ENCODE data around the gene DAGLA.

DAGLA gene

DNA sequence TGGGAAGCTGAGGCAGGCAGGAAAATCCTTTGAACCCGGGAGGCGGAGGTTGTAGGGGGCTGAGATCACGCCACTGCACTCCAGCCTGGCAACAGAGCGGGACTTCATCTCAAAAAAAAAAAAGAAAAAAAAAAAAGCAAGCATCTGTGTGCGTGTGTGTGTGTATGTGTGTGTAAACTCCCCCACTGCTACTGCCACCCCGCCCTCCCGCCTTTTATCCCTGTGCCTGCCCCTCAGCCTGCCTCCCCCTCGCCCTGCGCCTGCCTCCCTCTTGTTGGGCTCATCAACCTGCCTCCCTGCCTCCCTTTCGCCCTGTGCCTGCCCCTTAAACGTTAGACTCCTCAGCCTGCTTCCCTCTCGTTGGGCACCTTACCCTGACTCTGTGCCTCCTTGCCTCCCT is 94.2 kb downstream of the DAGLA start:
- H3K4me2 ChIP-seq, result no peak overlapping the region
- TF ChIP-seq CTCF (conservative IDR thresholded peaks at IDR 0.05; ENCODE audit: low read depth, low read length), result no peak
- no peak overlapping the region for H3K9ac ChIP-seq
- no peak overlapping the region for H3K4me3 ChIP-seq (IDR thresholded peaks at IDR 0.05; ENCODE audit: insufficient read depth, low read depth, low read length)
- no peak overlapping the region for H2AFZ ChIP-seq (ENCODE audit: low read depth)
- no peaks in the 10 kb centered on the region for H3K79me2 ChIP-seq (ENCODE audit: insufficient read depth, low read depth)
- H4K20me1 ChIP-seq (ENCODE audit: insufficient read depth), result no peaks in the 10 kb centered on the region
- H3K4me1 ChIP-seq (ENCODE audit: low read depth, poor library complexity, severe bottlenecking), result peaks cover 7% of the 10 kb centered on the region
- H3K36me3 ChIP-seq (ENCODE audit: insufficient read depth), result no peaks in the 10 kb centered on the region
- no peaks in the 10 kb centered on the region for H3K27me3 ChIP-seq (ENCODE audit: insufficient read depth, low read depth)
- H3K27ac ChIP-seq, result no peak overlapping the region

GRCh38 chr11:61775106-61775505 is 94.9 kb downstream of the DAGLA start:
- Histone ChIP-seq H3K27me3 (ENCODE audit: insufficient read depth, low read depth) (no peaks in the 10 kb centered on the region), H3K36me3 (ENCODE audit: insufficient read depth) (no peaks in the 10 kb centered on the region), H3K27ac (no peak overlapping the region), H2AFZ (ENCODE audit: low read depth) (no peak overlapping the region), H3K79me2 (ENCODE audit: insufficient read depth, low read depth) (no peaks in the 10 kb centered on the region), H4K20me1 (ENCODE audit: insufficient read depth) (no peaks in the 10 kb centered on the region), H3K9ac (no peak overlapping the region), H3K4me3 (IDR thresholded peaks at IDR 0.05; ENCODE audit: insufficient read depth, low read depth, low read length) (no peak overlapping the region), H3K4me1 (ENCODE audit: low read depth, poor library complexity, severe bottlenecking) (peaks cover 7% of the 10 kb centered on the region), H3K4me2 (no peak overlapping the region)
- no peak for TF ChIP-seq CTCF (conservative IDR thresholded peaks at IDR 0.05; ENCODE audit: low read depth, low read length)

GRCh38 chr11:61775606-61776554 is 95.7 kb downstream of the DAGLA start:
- Histone ChIP-seq H3K79me2 (ENCODE audit: insufficient read depth, low read depth) (no peaks in the 10 kb centered on the region), H3K9ac (no peak overlapping the region), H3K4me3 (IDR thresholded peaks at IDR 0.05; ENCODE audit: insufficient read depth, low read depth, low read length) (no peak overlapping the region), H3K27ac (no peak overlapping the region), H3K4me2 (no peak overlapping the region), H2AFZ (ENCODE audit: low read depth) (no peak overlapping the region), H3K4me1 (ENCODE audit: low read depth, poor library complexity, severe bottlenecking) (peaks cover 7% of the 10 kb centered on the region), H4K20me1 (ENCODE audit: insufficient read depth) (no peaks in the 10 kb centered on the region), H3K36me3 (ENCODE audit: insufficient read depth) (no peaks in the 10 kb centered on the region), H3K27me3 (ENCODE audit: insufficient read depth, low read depth) (no peaks in the 10 kb centered on the region)
- TF ChIP-seq CTCF (conservative IDR thresholded peaks at IDR 0.05; ENCODE audit: low read depth, low read length), result no peak

GRCh38 chr11:61776561-61777075 is 96.4 kb downstream of the DAGLA start:
- peaks cover 7% of the 10 kb centered on the region for H3K4me1 ChIP-seq (ENCODE audit: low read depth, poor library complexity, severe bottlenecking)
- peak; percentile 66 for TF ChIP-seq CTCF (conservative IDR thresholded peaks at IDR 0.05; ENCODE audit: low read depth, low read length)
- H3K4me3 ChIP-seq (IDR thresholded peaks at IDR 0.05; ENCODE audit: insufficient read depth, low read depth, low read length), result no peak overlapping the region
- no peaks in the 10 kb centered on the region for H3K79me2 ChIP-seq (ENCODE audit: insufficient read depth, low read depth)
- H3K4me2 ChIP-seq, result peak overlapping the region; percentile 45; the same call in 1 of the 2 replicates
- no peak overlapping the region for H3K27ac ChIP-seq
- no peaks in the 10 kb centered on the region for H3K27me3 ChIP-seq (ENCODE audit: insufficient read depth, low read depth)
- H3K36me3 ChIP-seq (ENCODE audit: insufficient read depth), result no peaks in the 10 kb centered on the region
- H2AFZ ChIP-seq (ENCODE audit: low read depth), result peak overlapping the region; percentile 73; the same call in 1 of the 2 replicates
- H4K20me1 ChIP-seq (ENCODE audit: insufficient read depth), result no peaks in the 10 kb centered on the region
- no peak overlapping the region for H3K9ac ChIP-seq

Measured in KMS-11 (cell line).